Ectodermal cell (in vitro differentiated cells): ENCODE data around the gene DNAH17.

Experiments
- H3K27ac ChIP-seq: 2 replicates; pipeline ENCODE4 v1.7.0; 2013; ENCODE audit warnings: mild to moderate bottlenecking, low read depth, low read length; ENCODE audit not compliant: insufficient read depth, poor library complexity, severe bottlenecking
- H3K27me3 ChIP-seq: 2 replicates; pipeline ENCODE4 v1.7.0; 2013; ENCODE audit warnings: mild to moderate bottlenecking, low read length; ENCODE audit not compliant: insufficient read depth, control insufficient read depth, poor library complexity, severe bottlenecking
- H3K36me3 ChIP-seq: one replicate; pipeline ENCODE4 v1.7.0; 2013; ENCODE audit warnings: low read length; ENCODE audit not compliant: control insufficient read depth, insufficient read depth
- H3K4me1 ChIP-seq: one replicate; pipeline ENCODE4 v1.7.0; 2013; ENCODE audit warnings: low read length; ENCODE audit not compliant: control insufficient read depth, insufficient read depth
- H3K4me3 ChIP-seq: 2 replicates; pipeline ENCODE4 v1.7.0; 2013; ENCODE audit warnings: low read depth, low read length, control low read depth; ENCODE audit not compliant: insufficient read depth
- H3K9me3 ChIP-seq: 2 replicates; pipeline ENCODE4 v1.7.0; 2013; ENCODE audit warnings: mild to moderate bottlenecking, low read length, moderate library complexity; ENCODE audit not compliant: control insufficient read depth
- WGBS, 2 experiments: methylation state at CpG; one replicate each; pipeline ENCODE4 v1.1.7; 2013; ENCODE audit warnings: missing lambda C conversion rate in 2 of 2; 5-methylcytosine and 5-hydroxymethylcytosine counted together

The DNAH17 gene

DNA sequence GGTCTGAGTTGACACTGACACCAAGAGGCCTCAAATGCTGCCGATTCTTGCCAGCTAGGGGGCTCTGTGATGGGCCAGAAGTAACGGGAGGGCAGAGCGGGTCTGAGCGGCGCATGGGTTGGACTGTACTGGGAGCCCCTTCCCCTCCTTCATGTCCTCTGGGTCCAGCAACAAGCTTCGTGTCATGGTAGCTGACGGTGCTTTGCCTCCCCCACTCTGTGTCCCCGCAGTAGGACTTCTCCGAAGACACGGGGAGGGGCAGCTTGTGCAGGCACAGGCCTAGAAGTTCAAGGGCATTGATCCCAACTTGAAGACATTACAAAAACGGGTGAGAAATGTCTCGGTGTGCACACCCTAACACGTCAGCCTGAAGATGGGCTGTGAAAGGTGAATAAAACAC lies 39.8 kb upstream of the DNAH17 start:
- Histone ChIP-seq H3K36me3 (no peaks in the 10 kb centered on the region), H3K4me1 (no peaks in the 10 kb centered on the region), H3K27ac (no peak overlapping the region), H3K4me3 (no peak overlapping the region), H3K27me3 (no peaks in the 10 kb centered on the region), H3K9me3 (no peaks in the 10 kb centered on the region)
- WGBS, 2 experiments = 86 to 87% methylated on average over 13 of the region's 13 CpGs

DNA sequence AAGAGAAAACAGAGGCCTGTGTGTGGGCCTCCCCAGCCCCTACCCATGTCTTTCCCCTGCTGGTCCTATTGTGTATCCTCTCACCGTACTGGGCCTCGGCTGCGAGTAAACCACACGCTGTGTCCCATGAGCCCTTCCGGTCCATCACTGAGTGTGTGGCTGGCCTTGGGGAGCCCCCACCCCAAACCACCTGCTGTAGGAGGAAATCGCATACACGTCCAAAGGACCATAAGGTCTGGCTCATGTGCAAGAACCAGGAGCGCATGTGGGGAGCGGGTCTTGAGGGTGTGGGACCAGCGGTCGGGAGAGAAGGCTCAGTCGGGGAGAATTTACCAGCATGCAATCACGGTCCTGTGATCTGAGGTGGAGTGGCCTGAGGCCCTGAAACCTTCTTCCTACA lies 38.4 kb upstream of the DNAH17 start:
- Histone ChIP-seq H3K27me3 (no peaks in the 10 kb centered on the region), H3K9me3 (no peaks in the 10 kb centered on the region), H3K36me3 (no peaks in the 10 kb centered on the region), H3K4me1 (no peaks in the 10 kb centered on the region), H3K4me3 (no peak overlapping the region), H3K27ac (no peak overlapping the region)
- WGBS, 2 experiments = 85 to 89% methylated on average over 13 of the region's 13 CpGs

DNA sequence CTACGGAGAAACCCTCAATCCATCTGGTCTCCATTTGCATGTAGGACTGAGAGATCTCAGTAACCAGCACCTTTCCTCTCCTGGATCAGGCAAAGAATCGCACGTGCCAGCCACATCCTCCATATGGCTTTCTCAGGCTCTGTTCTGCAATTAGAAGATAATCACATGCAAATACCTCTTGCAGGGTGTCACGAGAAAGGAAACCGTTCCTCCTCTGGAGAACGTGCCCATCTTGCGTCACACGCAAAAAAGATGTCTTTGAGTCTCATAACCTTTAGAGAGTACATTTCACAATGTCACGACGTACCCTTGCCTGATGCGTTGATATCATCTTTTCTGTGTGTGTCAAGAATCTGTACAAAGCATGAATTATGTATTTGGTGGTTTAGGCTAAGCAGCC lies 36.2 kb upstream of the DNAH17 start:
- Histone ChIP-seq H3K27me3 (no peaks in the 10 kb centered on the region), H3K27ac (no peak overlapping the region)

DNA sequence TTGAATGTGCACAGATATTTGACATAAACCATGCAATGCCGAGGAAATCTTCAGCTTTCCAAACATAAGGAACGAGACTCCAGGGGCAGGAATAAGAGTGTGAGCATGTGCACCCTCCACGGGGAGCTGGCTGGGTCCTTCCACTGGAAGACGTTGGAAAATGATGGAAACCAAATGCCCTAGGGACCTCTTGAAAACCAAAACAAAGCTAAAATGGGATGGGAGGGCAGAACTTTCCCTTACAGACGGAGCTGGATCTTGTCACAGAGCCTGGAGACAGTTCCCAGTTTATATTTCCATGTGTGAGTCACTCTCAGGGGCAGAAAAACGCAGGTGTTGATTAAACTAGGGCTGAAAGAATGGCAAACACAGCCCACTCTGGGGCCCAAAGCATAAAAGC lies 34.4 kb upstream of the DNAH17 start:
- no peaks in the 10 kb centered on the region for H3K9me3 ChIP-seq
- 84 to 85% methylated on average over 6 of the region's 6 CpGs for WGBS, 2 experiments
- no peaks in the 10 kb centered on the region for H3K4me1 ChIP-seq
- H3K4me3 ChIP-seq = no peak overlapping the region
- H3K36me3 ChIP-seq = no peaks in the 10 kb centered on the region
- H3K27me3 ChIP-seq = no peaks in the 10 kb centered on the region
- H3K27ac ChIP-seq = no peak overlapping the region

More for the DNA sequence above, 36.2 kb upstream of the DNAH17 start:
- no peak overlapping the region for H3K4me3 ChIP-seq
- H3K36me3 ChIP-seq = no peaks in the 10 kb centered on the region
- no peaks in the 10 kb centered on the region for H3K4me1 ChIP-seq
- H3K9me3 ChIP-seq = no peaks in the 10 kb centered on the region
- WGBS, 2 experiments = 95 to 96% methylated on average over 11 of the region's 11 CpGs

DNA sequence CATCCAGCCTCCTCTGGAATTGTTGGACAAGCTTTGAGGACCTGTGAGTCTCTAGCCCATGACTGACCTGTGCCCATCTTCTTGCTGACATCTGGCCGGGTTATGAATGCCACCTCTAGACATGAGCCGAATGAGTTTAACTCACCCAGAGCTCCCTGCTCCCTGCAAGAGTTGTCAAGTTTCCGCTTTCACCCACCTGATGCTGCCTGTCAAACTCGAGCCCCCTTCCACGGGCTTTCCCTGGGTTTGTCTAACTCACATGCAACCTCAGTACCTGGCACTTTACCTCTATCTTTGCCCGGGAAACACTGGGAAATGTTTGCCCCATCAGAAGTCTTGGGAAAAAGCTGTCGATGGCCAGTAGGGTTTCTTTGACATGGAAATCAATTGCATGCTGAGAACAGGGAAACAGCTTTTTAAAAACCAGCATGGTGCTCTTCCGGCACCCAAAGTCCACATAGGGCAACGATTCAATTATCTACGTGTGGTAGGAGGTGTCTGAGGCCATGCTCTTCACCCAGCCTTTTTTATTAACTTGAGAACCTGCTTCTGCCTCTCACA lies 33.8 kb upstream of the DNAH17 start:
- Histone ChIP-seq H3K9me3 (no peaks in the 10 kb centered on the region), H3K4me3 (no peak overlapping the region), H3K36me3 (no peaks in the 10 kb centered on the region), H3K27ac (no peak overlapping the region), H3K4me1 (no peaks in the 10 kb centered on the region), H3K27me3 (no peaks in the 10 kb centered on the region)
- 51 to 52% methylated on average over 10 of the region's 10 CpGs for WGBS, 2 experiments

DNA sequence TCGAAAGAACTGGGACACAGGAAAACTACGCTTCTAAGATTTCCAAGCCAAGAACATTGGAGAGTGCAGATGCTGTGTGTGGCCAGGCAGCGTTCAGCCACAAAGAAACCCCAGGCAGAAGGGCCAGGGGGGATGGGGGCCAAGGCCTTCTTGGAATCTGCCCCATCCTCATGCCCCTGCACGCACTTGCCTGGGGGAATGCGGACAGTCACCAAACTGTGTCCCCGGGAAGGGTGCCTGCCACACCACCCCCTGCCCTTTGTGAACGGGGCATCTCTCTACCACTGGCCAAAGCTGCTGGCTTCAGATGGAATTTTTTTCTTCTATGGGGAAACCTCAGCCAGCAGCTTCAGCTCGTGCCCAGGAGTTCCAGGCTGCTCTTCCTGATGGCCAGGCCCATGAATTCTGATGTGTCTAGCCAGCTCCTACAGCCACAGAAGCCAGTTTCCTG lies 32.0 kb upstream of the DNAH17 start:
- Histone ChIP-seq H3K27me3 (no peaks in the 10 kb centered on the region), H3K9me3 (no peaks in the 10 kb centered on the region), H3K27ac (no peak overlapping the region), H3K4me1 (no peaks in the 10 kb centered on the region), H3K4me3 (no peak overlapping the region), H3K36me3 (no peaks in the 10 kb centered on the region)
- 86 to 87% methylated on average over 8 of the region's 8 CpGs for WGBS, 2 experiments

DNA sequence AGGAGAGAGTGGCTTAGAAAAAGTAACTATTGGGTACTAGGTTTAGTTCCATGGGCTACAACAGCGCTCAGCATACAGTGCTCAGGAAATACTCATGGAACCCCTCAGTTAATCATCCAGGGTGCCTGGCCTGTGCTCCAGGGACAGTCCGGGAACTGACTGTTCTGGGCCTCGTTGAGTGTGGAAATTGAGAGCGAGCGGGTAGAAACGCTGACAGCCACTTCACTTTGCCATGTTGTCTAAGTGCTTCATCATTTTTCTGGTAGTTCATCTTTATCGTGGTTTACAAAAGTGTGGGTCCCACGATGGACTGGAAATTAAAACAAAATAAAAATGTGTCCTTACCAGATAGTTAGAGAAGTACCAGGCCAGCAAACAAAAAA lies 31.6 kb upstream of the DNAH17 start:
- Histone ChIP-seq H3K27ac (no peak overlapping the region), H3K4me1 (no peaks in the 10 kb centered on the region), H3K9me3 (no peaks in the 10 kb centered on the region), H3K4me3 (no peak overlapping the region), H3K36me3 (no peaks in the 10 kb centered on the region), H3K27me3 (no peaks in the 10 kb centered on the region)
- WGBS, 2 experiments = 95 to 96% methylated on average over 8 of the region's 8 CpGs

DNA sequence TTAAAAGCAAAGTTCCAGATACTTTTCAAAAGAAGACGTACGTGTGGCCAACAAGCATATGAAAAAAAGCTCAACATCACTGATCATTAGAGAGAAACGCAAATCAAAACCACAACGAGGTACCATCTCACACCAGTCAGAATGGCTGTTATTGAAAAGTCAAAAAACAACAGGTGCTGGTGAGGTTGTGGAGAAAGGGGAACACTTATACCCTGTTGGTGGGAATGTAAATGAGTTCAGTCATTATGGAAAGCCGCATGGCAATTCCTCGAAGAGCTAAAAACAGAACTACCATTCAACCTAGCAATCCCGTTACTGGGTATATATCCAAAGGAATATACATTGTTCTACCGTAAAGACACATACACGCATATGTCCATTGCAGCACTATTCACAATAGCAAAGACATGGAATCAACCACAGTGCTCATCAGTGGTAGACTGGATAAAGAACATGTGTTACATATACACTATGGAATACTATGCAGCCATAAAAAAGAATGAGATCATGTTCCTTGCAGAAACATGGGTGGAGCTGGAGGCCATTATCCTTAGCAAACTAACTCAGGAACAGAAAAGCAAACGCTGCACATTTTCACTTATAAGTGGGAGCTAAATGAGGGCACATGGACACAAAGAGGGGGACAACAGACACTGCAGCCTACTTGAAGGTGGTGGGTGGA lies 31.1 kb upstream of the DNAH17 start:
- WGBS, 2 experiments = 94 to 95% methylated on average over 10 of the region's 10 CpGs
- H3K9me3 ChIP-seq = no peaks in the 10 kb centered on the region
- no peaks in the 10 kb centered on the region for H3K4me1 ChIP-seq
- no peaks in the 10 kb centered on the region for H3K36me3 ChIP-seq
- no peaks in the 10 kb centered on the region for H3K27me3 ChIP-seq
- no peak overlapping the region for H3K4me3 ChIP-seq
- no peak overlapping the region for H3K27ac ChIP-seq

DNA sequence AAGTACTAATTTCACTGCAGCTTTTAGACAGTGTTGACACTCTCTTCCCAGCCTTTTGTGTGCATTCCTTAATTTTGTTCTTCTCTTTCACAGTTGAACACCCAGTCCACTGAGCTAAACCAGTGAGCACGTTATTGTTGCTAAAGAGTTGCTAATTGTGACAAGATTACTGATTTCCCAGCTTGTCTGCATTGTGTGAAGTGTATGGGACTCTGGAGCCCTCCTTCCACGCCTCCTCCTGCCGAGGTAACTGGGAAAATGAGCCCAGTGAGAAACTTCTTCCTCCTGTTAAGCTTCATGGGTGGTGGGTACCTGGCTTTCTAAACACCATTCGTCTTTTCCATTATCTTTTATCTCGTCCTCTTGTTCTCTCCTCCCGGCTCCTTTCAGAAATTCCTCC lies 29.8 kb upstream of the DNAH17 start:
- no peaks in the 10 kb centered on the region for H3K27me3 ChIP-seq
- H3K36me3 ChIP-seq = no peaks in the 10 kb centered on the region
- no peak overlapping the region for H3K27ac ChIP-seq
- WGBS, 2 experiments = 19 to 30% methylated on average over 6 of the region's 6 CpGs
- H3K4me1 ChIP-seq = no peaks in the 10 kb centered on the region
- no peaks in the 10 kb centered on the region for H3K9me3 ChIP-seq
- H3K4me3 ChIP-seq = no peak overlapping the region

DNA sequence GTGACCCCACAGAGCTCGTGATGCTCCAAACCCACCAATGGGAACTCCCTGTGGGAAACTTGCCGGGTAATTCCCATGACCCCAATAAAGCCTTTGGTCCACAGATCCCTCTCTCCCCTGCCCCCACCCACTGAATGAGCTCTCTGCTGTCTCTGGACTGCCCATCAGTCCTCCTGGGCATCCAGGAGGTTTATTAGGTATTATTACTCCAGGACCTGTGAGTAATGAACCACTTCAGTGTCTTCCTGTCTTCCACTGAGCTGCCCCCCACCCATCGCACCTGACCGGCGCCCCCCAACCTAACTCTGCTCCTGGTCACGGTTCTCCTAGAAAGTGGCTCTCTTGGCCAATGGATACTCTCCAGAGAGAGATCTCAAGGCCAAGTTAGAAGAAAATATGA lies 28.7 kb upstream of the DNAH17 start:
- no peak overlapping the region for H3K27ac ChIP-seq
- no peaks in the 10 kb centered on the region for H3K4me1 ChIP-seq
- no peaks in the 10 kb centered on the region for H3K36me3 ChIP-seq
- no peak overlapping the region for H3K4me3 ChIP-seq
- 94 to 95% methylated on average over 6 of the region's 6 CpGs for WGBS, 2 experiments
- H3K27me3 ChIP-seq = no peaks in the 10 kb centered on the region
- no peaks in the 10 kb centered on the region for H3K9me3 ChIP-seq
